ENCODE measurements around the gene CCDC167.

Gene CCDC167

GRCh38 chr6:37451441-37452193 is 48.1 kb downstream of the CCDC167 start:
- TF ChIP-seq TEAD4 (IDR thresholded peaks at IDR 0.05) (no peak), RAD21 (IDR thresholded peaks at IDR 0.05; ENCODE audit: low read depth) (no peak), TCF12 (IDR thresholded peaks at IDR 0.05; ENCODE audit: low read depth) (no peak), USF1 (IDR thresholded peaks at IDR 0.05) (no peak), MAX (IDR thresholded peaks at IDR 0.05) (no peak), FOXM1 (IDR thresholded peaks at IDR 0.05; ENCODE audit: borderline replicate concordance, low read depth) (no peak), NFIC (IDR thresholded peaks at IDR 0.05) (no peak), EP300 (IDR thresholded peaks at IDR 0.05; ENCODE audit: borderline replicate concordance) (no peak)

- no peak for TF ChIP-seq CREB1 (IDR thresholded peaks at IDR 0.05; ENCODE audit: low read depth)
- TF ChIP-seq EP300 (IDR thresholded peaks at IDR 0.05; ENCODE audit: borderline replicate concordance): no peak
- no peak for TF ChIP-seq USF1 (IDR thresholded peaks at IDR 0.05)
- no peak for TF ChIP-seq CEBPB (IDR thresholded peaks at IDR 0.05)
- TF ChIP-seq ZBTB7A (IDR thresholded peaks at IDR 0.05; ENCODE audit: low read depth): no peak
- no peak for TF ChIP-seq TEAD4 (IDR thresholded peaks at IDR 0.05)
Observed at GRCh38 chr6:37449984-37450383, 49.7 kb downstream of the CCDC167 start.

- TF ChIP-seq USF1 (IDR thresholded peaks at IDR 0.05): no peak
- no peak for TF ChIP-seq TAF1 (IDR thresholded peaks at IDR 0.05; ENCODE audit: low read depth)
- TF ChIP-seq EP300 (IDR thresholded peaks at IDR 0.05; ENCODE audit: borderline replicate concordance): no peak
- no peak for TF ChIP-seq TEAD4 (IDR thresholded peaks at IDR 0.05)
- TF ChIP-seq REST (IDR thresholded peaks at IDR 0.05; ENCODE audit: low read depth): no peak
- TF ChIP-seq FOXM1 (IDR thresholded peaks at IDR 0.05; ENCODE audit: borderline replicate concordance, low read depth): no peak
- TF ChIP-seq NFIC (IDR thresholded peaks at IDR 0.05): no peak
- no peak for TF ChIP-seq TCF12 (IDR thresholded peaks at IDR 0.05; ENCODE audit: low read depth)
- TF ChIP-seq MAX (IDR thresholded peaks at IDR 0.05): no peak
- no peak for TF ChIP-seq ZBTB7A (IDR thresholded peaks at IDR 0.05; ENCODE audit: low read depth)
- no peak for TF ChIP-seq CREB1 (IDR thresholded peaks at IDR 0.05; ENCODE audit: low read depth)
- no peak for TF ChIP-seq YY1 (IDR thresholded peaks at IDR 0.05; ENCODE audit: low read depth)
- TF ChIP-seq EGR1 (IDR thresholded peaks at IDR 0.05): no peak
- no peak for TF ChIP-seq CEBPB (IDR thresholded peaks at IDR 0.05)
- no peak for TF ChIP-seq RAD21 (IDR thresholded peaks at IDR 0.05; ENCODE audit: low read depth)
Observed at GRCh38 chr6:37442416-37443215, 57.1 kb downstream of the CCDC167 start.

- TF ChIP-seq REST (IDR thresholded peaks at IDR 0.05; ENCODE audit: low read depth) (no peak), NFIC (IDR thresholded peaks at IDR 0.05) (no peak), EGR1 (IDR thresholded peaks at IDR 0.05) (no peak), TEAD4 (IDR thresholded peaks at IDR 0.05) (no peak), ZBTB7A (IDR thresholded peaks at IDR 0.05; ENCODE audit: low read depth) (no peak), MAX (IDR thresholded peaks at IDR 0.05) (no peak)
Observed at GRCh38 chr6:37441651-37442050, 58.0 kb downstream of the CCDC167 start.

- TF ChIP-seq REST (IDR thresholded peaks at IDR 0.05; ENCODE audit: low read depth) (no peak), CEBPB (IDR thresholded peaks at IDR 0.05) (no peak), CREB1 (IDR thresholded peaks at IDR 0.05; ENCODE audit: low read depth) (no peak), NFIC (IDR thresholded peaks at IDR 0.05) (no peak), EGR1 (IDR thresholded peaks at IDR 0.05) (no peak)
Observed at GRCh38 chr6:37438930-37439329, 60.8 kb downstream of the CCDC167 start.

All from Ishikawa (cell line).